HUES64 (cell line): ENCODE measurements around the gene HAPLN2.

Experiments
- H3K27ac ChIP-seq: 2 replicates; pipeline ENCODE4 v1.7.0; 2013; ENCODE audit warnings: low read depth, low read length, inconsistent platforms
- H3K27me3 ChIP-seq: 2 replicates; pipeline ENCODE4 v1.6.1; 2013; ENCODE audit warnings: mild to moderate bottlenecking, low read length; ENCODE audit not compliant: insufficient read depth
- H3K36me3 ChIP-seq: 2 replicates; pipeline ENCODE4 v1.6.1; 2013; ENCODE audit warnings: mild to moderate bottlenecking, low read length; ENCODE audit not compliant: insufficient read depth
- H3K4me1 ChIP-seq: 2 replicates; pipeline ENCODE4 v1.6.1; 2013; ENCODE audit warnings: mild to moderate bottlenecking, low read length, moderate library complexity; ENCODE audit not compliant: insufficient read depth
- H3K4me3 ChIP-seq: 2 replicates; pipeline ENCODE4 v1.5.1; 2013; ENCODE audit warnings: mild to moderate bottlenecking, low read length, moderate library complexity
- H3K9ac ChIP-seq: 2 replicates; pipeline ENCODE4 v1.6.1; 2013; ENCODE audit warnings: mild to moderate bottlenecking, low read depth, low read length
- H3K9me3 ChIP-seq: 2 replicates; pipeline ENCODE4 v1.6.1; 2013; ENCODE audit warnings: low read depth, low read length; ENCODE audit not compliant: insufficient read depth
- WGBS: fragments of 150-250, 120-280 bp; methylation state at CpG from one replicate; pipeline ENCODE4 v1.1.7; 2013; ENCODE audit warnings: missing lambda C conversion rate; 5-methylcytosine and 5-hydroxymethylcytosine counted together

HAPLN2 gene

GRCh38 chr1:156647351-156647750, 28.1 kb downstream of the HAPLN2 start:
- H3K9me3 ChIP-seq: no peaks in the 10 kb centered on the region
- whole genome bisulfite sequencing: 89% methylated on average over 10 of the region's 10 CpGs
- peaks cover 84% of the 10 kb centered on the region for H3K27me3 ChIP-seq
- no peaks in the 10 kb centered on the region for H3K36me3 ChIP-seq
- peaks cover 5% of the 10 kb centered on the region; the same call in 1 of the 2 replicates for H3K4me1 ChIP-seq
- no peak overlapping the region for H3K9ac ChIP-seq
- no peak overlapping the region for H3K27ac ChIP-seq
- H3K4me3 ChIP-seq: no peak overlapping the region

DNA sequence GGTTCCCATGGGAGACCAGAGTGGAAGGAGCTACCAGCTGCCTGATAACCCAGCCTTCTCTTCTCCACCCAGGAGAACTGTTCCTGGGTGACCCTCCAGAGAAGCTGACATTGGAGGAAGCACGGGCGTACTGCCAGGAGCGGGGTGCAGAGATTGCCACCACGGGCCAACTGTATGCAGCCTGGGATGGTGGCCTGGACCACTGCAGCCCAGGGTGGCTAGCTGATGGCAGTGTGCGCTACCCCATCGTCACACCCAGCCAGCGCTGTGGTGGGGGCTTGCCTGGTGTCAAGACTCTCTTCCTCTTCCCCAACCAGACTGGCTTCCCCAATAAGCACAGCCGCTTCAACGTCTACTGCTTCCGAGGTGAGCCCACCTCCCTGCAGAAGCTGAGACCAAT, 29.3 kb downstream of the HAPLN2 start:
- no peak overlapping the region for H3K4me3 ChIP-seq
- no peaks in the 10 kb centered on the region for H3K9me3 ChIP-seq
- no peak overlapping the region for H3K9ac ChIP-seq
- no peaks in the 10 kb centered on the region for H3K36me3 ChIP-seq
- peaks cover 73% of the 10 kb centered on the region for H3K27me3 ChIP-seq
- no peak overlapping the region for H3K27ac ChIP-seq
- 92% methylated on average over 10 of the region's 10 CpGs for WGBS
- no peaks in the 10 kb centered on the region for H3K4me1 ChIP-seq

GRCh38 chr1:156648951-156649350, 29.7 kb downstream of the HAPLN2 start:
- H3K36me3 ChIP-seq: no peaks in the 10 kb centered on the region
- no peaks in the 10 kb centered on the region for H3K9me3 ChIP-seq
- H3K27ac ChIP-seq: no peak overlapping the region
- H3K9ac ChIP-seq: no peak overlapping the region
- no peak overlapping the region for H3K4me3 ChIP-seq
- peaks cover 72% of the 10 kb centered on the region for H3K27me3 ChIP-seq
- no peaks in the 10 kb centered on the region for H3K4me1 ChIP-seq
- 35% methylated on average over 2 of the region's 2 CpGs for WGBS

DNA sequence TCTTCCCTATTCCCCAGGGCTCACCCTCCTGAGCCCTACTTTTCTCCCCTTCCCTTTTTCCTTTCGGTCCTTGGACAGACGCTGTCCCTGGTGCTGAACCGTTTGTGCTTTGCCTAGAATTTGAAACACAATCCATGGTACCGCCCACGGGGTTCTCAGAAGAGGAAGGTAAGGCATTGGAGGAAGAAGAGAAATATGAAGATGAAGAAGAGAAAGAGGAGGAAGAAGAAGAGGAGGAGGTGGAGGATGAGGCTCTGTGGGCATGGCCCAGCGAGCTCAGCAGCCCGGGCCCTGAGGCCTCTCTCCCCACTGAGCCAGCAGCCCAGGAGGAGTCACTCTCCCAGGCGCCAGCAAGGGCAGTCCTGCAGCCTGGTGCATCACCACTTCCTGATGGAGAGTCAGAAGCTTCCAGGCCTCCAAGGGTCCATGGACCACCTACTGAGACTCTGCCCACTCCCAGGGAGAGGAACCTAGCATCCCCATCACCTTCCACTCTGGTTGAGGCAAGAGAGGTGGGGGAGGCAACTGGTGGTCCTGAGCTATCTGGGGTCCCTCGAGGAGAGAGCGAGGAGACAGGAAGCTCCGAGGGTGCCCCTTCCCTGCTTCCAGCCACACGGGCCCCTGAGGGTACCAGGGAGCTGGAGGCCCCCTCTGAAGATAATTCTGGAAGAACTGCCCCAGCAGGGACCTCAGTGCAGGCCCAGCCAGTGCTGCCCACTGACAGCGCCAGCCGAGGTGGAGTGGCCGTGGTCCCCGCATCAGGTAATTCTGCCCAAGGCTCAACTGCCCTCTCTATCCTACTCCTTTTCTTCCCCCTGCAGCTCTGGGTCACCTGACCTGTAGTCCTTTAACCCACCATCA, 33.1 kb downstream of the HAPLN2 start:
- WGBS: 52% methylated on average over 16 of the region's 16 CpGs
- Histone ChIP-seq H3K9ac (no peak overlapping the region), H3K27me3 (peaks cover 77% of the 10 kb centered on the region), H3K36me3 (no peaks in the 10 kb centered on the region), H3K9me3 (no peaks in the 10 kb centered on the region), H3K4me1 (peaks cover 11% of the 10 kb centered on the region; the same call in 1 of the 2 replicates), H3K27ac (no peak overlapping the region), H3K4me3 (no peak overlapping the region)

GRCh38 chr1:156652992-156653355, 33.8 kb downstream of the HAPLN2 start:
- no peak overlapping the region for H3K9ac ChIP-seq
- H3K27me3 ChIP-seq: peaks cover 79% of the 10 kb centered on the region
- peaks cover 11% of the 10 kb centered on the region; the same call in 1 of the 2 replicates for H3K4me1 ChIP-seq
- H3K27ac ChIP-seq: no peak overlapping the region
- no peak overlapping the region for H3K4me3 ChIP-seq
- no peaks in the 10 kb centered on the region for H3K36me3 ChIP-seq
- 90% methylated on average over 9 of the region's 9 CpGs for WGBS
- no peaks in the 10 kb centered on the region for H3K9me3 ChIP-seq

- H3K9ac ChIP-seq: no peak overlapping the region
- peaks cover 11% of the 10 kb centered on the region; the same call in 1 of the 2 replicates for H3K4me1 ChIP-seq
- no peaks in the 10 kb centered on the region for H3K9me3 ChIP-seq
- no peaks in the 10 kb centered on the region for H3K36me3 ChIP-seq
- H3K4me3 ChIP-seq: no peak overlapping the region
- 81% methylated on average over 1 of the region's 1 CpG for WGBS
- H3K27me3 ChIP-seq: peaks cover 77% of the 10 kb centered on the region
- H3K27ac ChIP-seq: no peak overlapping the region
These were observed 35.5 kb downstream of the HAPLN2 start for GRCh38 chr1:156654700-156655099.

- Histone ChIP-seq H3K27me3 (peaks cover 71% of the 10 kb centered on the region), H3K4me1 (peaks cover 13% of the 10 kb centered on the region), H3K36me3 (no peaks in the 10 kb centered on the region), H3K9me3 (no peaks in the 10 kb centered on the region), H3K4me3 (no peak overlapping the region), H3K9ac (no peak overlapping the region), H3K27ac (no peak overlapping the region)
- 63% methylated on average over 2 of the region's 2 CpGs for WGBS
These were observed 36.1 kb downstream of the HAPLN2 start for GRCh38 chr1:156655151-156655903.

DNA sequence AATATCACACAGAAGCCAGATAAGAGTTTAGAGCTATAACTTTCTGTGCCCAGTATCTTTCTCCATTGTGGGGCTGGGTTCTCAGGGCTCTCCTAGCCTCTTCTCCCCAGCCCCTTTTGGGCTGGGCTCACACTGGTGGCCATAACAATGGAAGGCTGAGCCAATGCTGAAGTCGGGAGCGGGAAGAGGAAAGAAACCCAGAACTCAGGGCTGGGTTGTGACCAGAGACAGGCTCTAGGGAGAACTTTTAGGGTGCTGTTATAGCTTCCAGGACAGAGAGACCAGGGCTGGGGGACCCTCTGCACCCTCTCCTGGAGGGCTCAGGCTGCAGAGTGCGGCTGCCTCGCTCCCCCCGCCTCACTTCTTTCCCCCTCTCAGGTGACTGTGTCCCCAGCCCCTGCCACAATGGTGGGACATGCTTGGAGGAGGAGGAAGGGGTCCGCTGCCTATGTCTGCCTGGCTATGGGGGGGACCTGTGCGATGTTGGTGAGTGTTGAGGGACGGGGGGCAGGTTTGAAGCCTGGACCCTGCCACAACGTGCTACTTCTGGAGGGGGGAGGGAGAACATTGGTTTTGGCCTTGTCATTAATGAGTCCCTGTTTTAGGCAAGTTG, 36.8 kb downstream of the HAPLN2 start:
- no peaks in the 10 kb centered on the region for H3K9me3 ChIP-seq
- no peak overlapping the region; the same call in 1 of the 2 replicates for H3K4me3 ChIP-seq
- peaks cover 20% of the 10 kb centered on the region for H3K4me1 ChIP-seq
- H3K27ac ChIP-seq: no peak overlapping the region
- H3K27me3 ChIP-seq: peaks cover 64% of the 10 kb centered on the region
- H3K9ac ChIP-seq: no peak overlapping the region
- H3K36me3 ChIP-seq: no peaks in the 10 kb centered on the region
- WGBS: 81% methylated on average over 9 of the region's 9 CpGs

DNA sequence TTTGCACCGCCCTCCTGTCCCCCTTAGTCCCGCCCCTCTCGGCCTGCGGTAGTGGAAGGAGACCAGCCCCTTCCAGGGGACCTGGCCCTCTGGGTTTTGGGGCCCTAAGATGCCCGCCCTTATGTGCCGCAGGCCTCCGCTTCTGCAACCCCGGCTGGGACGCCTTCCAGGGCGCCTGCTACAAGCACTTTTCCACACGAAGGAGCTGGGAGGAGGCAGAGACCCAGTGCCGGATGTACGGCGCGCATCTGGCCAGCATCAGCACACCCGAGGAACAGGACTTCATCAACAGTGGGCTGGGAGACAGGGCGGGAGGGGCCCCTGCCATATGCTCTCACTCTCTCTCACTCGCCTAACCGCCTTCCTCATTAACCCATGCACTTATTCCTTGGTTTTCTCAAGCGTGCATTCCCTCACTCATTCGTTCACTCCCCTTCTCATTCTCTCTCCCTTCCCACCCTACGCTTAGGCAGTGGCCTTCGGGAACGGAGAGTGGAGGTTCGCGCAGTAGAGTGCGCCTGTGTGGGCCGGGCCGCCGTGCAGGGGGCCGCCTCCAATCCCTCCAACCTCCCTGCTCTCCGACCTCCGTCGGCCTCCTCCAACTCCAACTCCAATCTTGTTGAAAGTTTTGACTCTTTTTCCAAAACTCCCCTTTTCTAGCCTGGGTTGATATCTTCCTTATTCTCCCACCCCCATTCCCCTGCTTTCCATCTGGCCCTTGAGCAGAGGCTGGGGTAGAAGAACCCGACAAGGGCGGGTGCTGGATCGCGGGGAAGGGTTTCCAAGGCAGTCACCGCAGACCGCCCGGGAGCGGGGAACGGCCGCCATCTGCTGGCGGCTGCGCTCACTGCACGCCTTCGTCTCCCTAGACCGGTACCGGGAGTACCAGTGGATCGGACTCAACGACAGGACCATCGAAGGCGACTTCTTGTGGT, 37.9 kb downstream of the HAPLN2 start:
- Histone ChIP-seq H3K4me1 (peaks cover 30% of the 10 kb centered on the region), H3K9me3 (no peaks in the 10 kb centered on the region), H3K27ac (no peak overlapping the region), H3K36me3 (no peaks in the 10 kb centered on the region), H3K4me3 (peak overlapping the region; percentile 55), H3K9ac (no peak overlapping the region), H3K27me3 (peaks cover 54% of the 10 kb centered on the region)
- 9% methylated on average over 54 of the region's 54 CpGs for WGBS

DNA sequence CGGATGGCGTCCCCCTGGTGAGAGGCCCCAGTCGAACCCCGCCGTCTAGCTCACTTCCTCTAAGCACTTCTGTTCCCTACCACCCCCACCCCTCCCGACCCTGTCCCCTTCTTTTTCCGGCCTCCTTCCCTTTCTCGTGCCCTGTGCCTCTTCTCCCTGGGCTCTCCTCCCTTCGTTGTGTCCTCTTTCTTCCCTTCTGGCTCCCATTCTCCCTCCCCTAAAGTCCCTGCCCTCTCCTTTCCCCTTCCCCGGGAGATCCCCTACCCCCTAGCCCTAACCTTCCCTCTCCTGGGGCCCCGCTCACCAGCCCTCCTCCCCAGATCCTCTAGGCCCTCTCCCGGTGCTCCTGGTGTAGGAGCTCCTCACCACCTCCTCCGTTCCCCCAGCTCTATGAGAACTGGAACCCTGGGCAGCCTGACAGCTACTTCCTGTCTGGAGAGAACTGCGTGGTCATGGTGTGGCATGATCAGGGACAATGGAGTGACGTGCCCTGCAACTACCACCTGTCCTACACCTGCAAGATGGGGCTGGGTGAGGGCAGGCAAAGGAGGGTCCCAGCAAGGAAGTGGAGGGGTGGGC, 38.6 kb downstream of the HAPLN2 start:
- H3K27ac ChIP-seq: no peak overlapping the region
- peak overlapping the region; percentile 55 for H3K4me3 ChIP-seq
- no peak overlapping the region for H3K9ac ChIP-seq
- peaks cover 38% of the 10 kb centered on the region for H3K4me1 ChIP-seq
- WGBS: 31% methylated on average over 15 of the region's 15 CpGs
- no peaks in the 10 kb centered on the region for H3K36me3 ChIP-seq
- peaks cover 54% of the 10 kb centered on the region for H3K27me3 ChIP-seq
- no peaks in the 10 kb centered on the region for H3K9me3 ChIP-seq
